Measurements from ENCODE around the gene CHN1. TPM values are rescaled to one million over a fixed set of nuclear protein-coding genes. Genes with fewer than 3 reads are reported as not detected.
A peak's percentile ranks its signal among the peaks of the same experiment; 100 is the strongest.

CHN1 gene
- total and polyA plus RNA-seq, 12 donors, result 6.1 to 26.5 (median 15.7) TPM

DNA sequence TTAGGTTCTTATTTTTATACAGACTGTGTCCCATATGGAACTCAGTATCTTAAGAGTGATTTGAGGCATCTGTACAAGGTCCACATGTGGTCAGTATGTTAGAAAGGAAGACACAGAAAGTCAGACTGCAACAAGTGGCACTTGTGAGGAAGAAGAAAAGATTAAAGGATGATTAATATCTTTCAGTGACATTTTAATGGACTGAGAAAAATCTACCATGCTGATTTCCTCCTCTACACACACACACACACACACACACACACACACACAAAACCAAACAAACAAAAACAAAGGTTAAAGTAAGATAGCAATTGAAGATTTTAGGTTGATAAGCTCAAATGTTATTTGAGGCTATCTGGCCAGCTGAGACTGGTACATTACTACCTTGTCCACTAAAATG, 146.4 kb downstream of the CHN1 start:
- ATAC-seq, result no peak
- Histone ChIP-seq H3K9me3 (no peaks in the 10 kb centered on the region), H3K4me3 (no peak overlapping the region), H3K27me3 (no peaks in the 10 kb centered on the region), H3K4me1 (no peaks in the 10 kb centered on the region), H3K27ac (no peak overlapping the region), H3K36me3 (no peaks in the 10 kb centered on the region)
- intact Hi-C loops (cut with DNase I), result no loop called here
- no peak for TF ChIP-seq CTCF (IDR thresholded peaks at IDR 0.05)
- no peak for DNase-seq

- 83 to 90% methylated on average over 3 of the region's 3 CpGs for WGBS, 2 donors
- Histone ChIP-seq H3K27me3 (no peaks in the 10 kb centered on the region), H3K4me1 (no peaks in the 10 kb centered on the region), H3K9me3 (peaks cover 0 to 5% (median 0%) of the 10 kb centered on the region in 11 donors), H3K36me3 (no peaks in the 10 kb centered on the region), H3K4me3 (no peak overlapping the region), H3K27ac (no peak overlapping the region)
- no peak for ATAC-seq
- no peak for TF ChIP-seq CTCF (IDR thresholded peaks at IDR 0.05)
- intact Hi-C loops (cut with DNase I), result no loop called here
- DNase-seq, result no peak
Observed at GRCh38 chr2:174856447-174856846, 148.7 kb downstream of the CHN1 start.

DNA sequence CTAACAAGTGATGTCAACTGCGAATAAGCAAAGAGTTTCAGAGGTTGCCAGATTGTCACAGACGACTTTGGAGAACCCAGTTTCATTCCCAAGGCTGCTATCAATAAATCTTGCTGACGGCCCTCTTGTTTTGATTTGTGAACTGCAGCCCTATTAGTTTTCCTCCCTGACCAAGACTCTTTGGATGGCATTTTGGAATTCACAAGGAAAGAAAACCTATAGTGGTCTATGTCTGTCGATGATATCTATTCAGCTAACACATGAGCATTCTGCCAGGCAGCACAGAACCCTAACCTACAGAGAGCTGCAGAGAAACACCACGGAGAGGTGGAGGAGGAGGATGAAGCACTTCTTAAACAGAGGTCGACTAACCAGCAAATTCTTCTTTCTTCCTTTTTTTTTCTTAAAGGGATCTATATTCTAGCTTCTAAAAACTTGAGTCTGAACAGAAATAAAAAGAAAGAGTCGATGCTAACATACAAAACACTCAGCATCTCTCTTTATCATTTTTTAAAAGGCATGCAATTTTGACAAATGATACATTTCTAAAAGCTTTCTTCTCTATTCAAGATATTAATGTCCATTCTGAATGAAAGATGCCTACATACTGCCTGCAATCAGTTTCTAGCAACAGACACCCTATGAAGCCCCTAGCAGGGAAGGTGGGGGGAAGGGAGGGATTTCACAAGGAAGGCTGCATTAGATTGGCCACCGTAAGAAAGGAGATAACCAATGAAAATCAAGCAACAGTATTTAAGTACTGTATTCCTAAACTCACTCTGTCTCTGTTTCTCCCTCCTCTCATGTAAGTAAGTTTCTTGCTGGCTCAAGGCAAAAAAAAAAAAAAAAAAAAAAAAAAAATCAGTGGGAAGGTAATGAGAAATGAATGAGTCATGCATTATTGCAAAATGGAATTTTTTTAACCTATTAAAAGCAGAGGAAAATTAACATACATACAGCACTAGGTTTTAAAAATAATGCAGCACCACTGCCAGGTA, 157.9 kb downstream of the CHN1 start:
- Histone ChIP-seq H3K4me1 (peaks cover 0 to 42% (median 17%) of the 10 kb centered on the region in 9 donors), H3K27ac (peak overlapping the region in 4 of 10 donors; percentile 9 to 44 (median 16)), H3K9me3 (no peaks in the 10 kb centered on the region), H3K4me3 (peak overlapping the region in 9 of 10 donors; percentile 18 to 49 (median 41)), H3K27me3 (no peaks in the 10 kb centered on the region), H3K36me3 (no peaks in the 10 kb centered on the region)
- no peak for TF ChIP-seq CTCF (IDR thresholded peaks at IDR 0.05)
- DNase-seq (peak in 1 of 2 donors; percentile 30), ATAC-seq (peak; percentile 75 to 91 (median 82))
- 30 to 42% methylated on average over 8 of the region's 8 CpGs for WGBS, 2 donors
- intact Hi-C loops (cut with DNase I), result no loop called here

DNA sequence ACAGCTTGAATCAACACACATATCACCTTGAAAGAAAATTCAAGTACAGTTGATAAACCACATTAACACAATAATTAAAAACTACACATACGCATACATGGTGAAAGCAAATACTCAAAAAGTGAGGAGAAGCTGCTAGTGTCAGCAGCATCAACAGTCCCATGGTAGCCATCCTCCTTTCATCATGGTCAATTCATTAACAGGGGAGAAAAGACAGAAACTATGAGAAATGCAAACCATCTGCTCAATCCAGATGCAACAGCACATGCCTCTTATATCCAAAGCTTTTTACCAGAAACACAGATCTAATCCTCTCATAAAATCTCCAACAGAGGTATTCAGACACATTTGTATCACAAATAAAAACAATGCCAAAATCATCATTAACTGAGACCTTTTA, 159.0 kb downstream of the CHN1 start:
- no peak for TF ChIP-seq CTCF (IDR thresholded peaks at IDR 0.05)
- DNase-seq (no peak), ATAC-seq (no peak)
- no peaks in the 10 kb centered on the region for H3K9me3 ChIP-seq
- peak overlapping the region in 7 of 10 donors; percentile 18 to 49 (median 43) for H3K4me3 ChIP-seq
- H3K27ac ChIP-seq, result peak overlapping the region in 3 of 10 donors; percentile 13 to 44 (median 19)
- H3K36me3 ChIP-seq, result no peaks in the 10 kb centered on the region
- intact Hi-C loops (cut with DNase I), result no loop called here
- peaks cover 0 to 44% (median 18%) of the 10 kb centered on the region in 9 donors for H3K4me1 ChIP-seq
- 83 to 87% methylated on average over 1 of the region's 1 CpG for WGBS, 2 donors
- no peaks in the 10 kb centered on the region for H3K27me3 ChIP-seq
